ENCODE results near the gene GTF3A.

DNA sequence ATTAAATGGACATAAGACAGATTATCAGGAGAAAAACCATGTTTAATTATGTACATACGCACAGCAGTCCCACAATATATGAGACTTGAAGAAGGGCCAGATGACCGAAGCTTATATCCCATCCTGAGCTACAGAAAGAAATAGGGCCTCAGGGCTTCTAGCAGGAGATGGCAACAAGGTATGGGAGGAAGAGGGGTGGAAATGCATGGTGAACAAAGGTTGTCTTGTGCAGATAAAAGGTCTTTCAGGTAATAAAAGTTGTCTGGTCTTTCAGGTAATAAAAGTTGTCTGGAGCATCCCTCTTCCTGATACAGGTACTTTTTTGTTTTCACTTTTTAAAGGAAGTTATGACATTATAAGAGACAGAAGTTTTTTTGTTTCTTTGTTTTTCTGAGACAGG, 15.4 kb upstream of the GTF3A start:
- TF ChIP-seq POLR2A (IDR thresholded peaks at IDR 0.05) (no peak), CTCF (IDR thresholded peaks at IDR 0.05) (no peak), POLR2AphosphoS5 (IDR thresholded peaks at IDR 0.05) (no peak)
